NCI-H1694 (cell line): ENCODE measurements around the gene DAPK1.

ENCODE experiments used
- DNase-seq: peaks from one replicate; lab custom pipeline; 2025; lab: John Stamatoyannopoulos, UW

Gene DAPK1

GRCh38 chr9:87497604-87498045 lies at the start of gene DAPK1:
Gene DAPK1 (plus strand): TSS chr9:87497867. CDS start chr9:87499078, 1,211 bp downstream.
- DNase-seq, result no peak

DNA sequence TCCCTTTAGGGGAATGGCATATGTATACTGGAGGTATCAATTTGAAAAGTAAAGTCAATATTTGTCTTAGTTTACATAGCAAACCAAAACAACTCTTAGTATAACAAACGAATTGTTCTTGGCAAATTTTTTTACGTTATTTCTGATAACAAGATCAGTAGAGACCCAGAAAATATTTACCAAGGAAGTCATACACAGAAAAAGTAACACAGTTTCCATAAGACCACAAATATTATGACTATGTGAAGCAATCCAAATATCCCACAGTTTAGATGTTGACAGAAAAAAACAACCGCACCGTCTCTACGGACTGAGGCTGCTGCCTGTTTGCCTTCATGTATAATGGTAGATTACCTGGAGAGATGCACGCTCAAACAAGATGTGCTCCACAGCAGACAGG lies 46.5 kb upstream of the DAPK1 start:
- no peak for DNase-seq

DNA sequence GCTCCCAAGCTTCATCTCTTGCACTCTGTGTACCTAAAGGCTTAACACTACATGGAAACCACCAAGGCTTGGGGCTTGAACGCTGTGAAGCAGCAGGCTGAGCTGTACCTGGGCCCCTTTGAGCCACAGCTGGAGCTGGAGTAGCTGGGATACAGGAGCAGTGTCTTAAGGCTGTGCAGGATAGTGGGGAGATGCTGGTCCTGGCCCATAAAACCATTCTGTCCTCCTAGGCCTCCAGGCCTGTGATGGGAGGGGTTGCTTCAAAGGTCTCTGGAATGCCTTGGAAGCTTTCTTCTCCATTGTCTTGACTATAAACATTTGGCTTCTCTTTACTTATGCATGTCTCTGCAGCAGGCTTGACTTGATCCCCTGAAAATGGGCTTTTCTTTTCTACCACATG lies 42.3 kb upstream of the DAPK1 start:
- DNase-seq, result no peak

DNA sequence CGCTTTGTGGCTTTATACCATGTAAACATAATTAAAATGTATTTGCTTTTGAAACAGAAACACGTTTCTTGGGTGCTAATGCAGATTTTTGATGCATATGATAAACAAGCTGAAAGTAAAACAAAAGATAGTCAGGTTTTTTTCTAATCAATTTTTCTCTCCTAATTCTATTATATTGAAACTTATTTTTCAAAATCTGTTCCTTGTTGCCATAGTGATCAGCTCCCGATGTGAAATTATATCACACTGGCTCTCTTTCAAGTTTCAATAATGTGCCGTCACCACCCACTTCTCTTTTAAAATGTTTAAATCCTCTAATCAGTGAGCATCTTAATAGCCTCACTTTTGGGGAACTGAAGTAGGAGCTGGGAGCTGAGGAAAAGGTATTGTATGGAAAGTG lies 36.4 kb upstream of the DAPK1 start:
- no peak for DNase-seq

- DNase-seq, result no peak
These were observed 33.3 kb upstream of the DAPK1 start for GRCh38 chr9:87464110-87464991.

GRCh38 chr9:87464992-87465378 lies 32.7 kb upstream of the DAPK1 start:
- no peak for DNase-seq

- no peak for DNase-seq
These were observed 31.9 kb upstream of the DAPK1 start for GRCh38 chr9:87465816-87466215.

DNA sequence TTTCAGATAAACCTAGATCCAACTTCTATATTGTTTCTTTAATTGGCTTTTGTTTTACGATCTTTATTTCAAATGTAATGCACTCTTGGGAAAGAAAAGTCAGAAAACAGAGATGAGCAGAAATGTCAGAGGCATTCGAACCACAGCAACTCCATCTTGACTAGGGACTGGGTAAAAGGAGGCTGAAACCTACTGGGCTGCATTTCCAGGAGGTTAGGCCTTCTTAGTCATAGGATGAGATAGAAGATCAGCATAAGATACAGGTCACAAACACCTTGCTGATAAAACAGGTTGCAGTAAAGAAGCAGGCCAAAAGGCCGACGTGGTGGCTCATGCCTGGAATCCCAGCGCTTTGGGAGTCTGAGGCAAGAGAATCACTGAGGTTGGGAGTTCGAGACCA lies 30.5 kb upstream of the DAPK1 start:
- no peak for DNase-seq

DNA sequence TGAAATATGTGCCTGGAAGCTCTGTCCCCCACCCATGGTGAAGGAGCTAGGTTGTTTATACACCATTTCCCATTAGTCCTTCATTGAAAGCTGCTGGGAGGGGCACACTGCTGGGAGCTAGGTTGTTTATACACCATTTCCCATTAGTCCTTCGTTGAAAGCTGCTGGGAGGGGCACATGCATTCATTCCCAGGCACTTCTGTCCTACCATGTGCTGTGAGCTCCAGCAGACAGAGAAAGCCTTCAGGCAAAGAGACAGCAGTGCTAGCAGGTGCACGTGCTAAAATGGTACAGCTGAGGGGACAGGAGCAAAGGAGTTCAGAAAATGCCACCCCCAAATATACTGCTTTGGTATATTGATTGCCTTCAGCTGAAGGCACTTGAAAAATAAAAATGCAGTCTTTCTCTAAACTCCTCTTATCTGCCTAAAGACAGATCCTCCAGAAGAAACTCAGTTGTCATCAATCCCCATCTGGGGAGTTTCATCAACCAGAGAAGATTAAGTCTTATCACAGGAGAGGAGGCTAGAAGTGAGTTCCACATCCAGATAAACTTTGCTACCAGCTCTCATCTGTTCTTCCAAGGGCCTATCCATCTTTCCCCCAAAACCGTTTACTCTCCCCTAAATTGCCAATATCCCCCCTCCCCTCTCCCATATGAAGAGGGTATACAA lies 27.7 kb upstream of the DAPK1 start:
- DNase-seq, result no peak

DNA sequence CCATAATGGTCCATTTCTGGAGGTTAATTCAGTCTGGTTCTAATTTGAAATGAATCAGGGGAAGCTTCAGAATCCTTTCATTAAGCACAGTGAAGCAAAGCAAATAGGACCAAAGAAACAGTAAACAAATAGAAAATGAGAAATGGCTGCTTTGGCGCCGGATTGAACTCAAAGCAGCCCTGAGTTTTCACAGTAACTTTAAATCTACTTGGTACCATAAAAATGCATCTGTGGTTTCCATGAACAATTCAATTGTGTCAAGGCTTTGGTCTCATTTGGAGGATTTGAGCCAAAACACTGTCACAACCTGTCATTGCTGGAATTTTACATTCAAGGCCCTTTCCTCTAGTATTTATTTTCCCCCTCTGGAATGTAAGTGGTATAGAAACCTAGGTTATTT lies 25.9 kb upstream of the DAPK1 start:
- DNase-seq, result no peak

- no peak for DNase-seq
These were observed 22.2 kb upstream of the DAPK1 start for GRCh38 chr9:87475463-87475862.

DNA sequence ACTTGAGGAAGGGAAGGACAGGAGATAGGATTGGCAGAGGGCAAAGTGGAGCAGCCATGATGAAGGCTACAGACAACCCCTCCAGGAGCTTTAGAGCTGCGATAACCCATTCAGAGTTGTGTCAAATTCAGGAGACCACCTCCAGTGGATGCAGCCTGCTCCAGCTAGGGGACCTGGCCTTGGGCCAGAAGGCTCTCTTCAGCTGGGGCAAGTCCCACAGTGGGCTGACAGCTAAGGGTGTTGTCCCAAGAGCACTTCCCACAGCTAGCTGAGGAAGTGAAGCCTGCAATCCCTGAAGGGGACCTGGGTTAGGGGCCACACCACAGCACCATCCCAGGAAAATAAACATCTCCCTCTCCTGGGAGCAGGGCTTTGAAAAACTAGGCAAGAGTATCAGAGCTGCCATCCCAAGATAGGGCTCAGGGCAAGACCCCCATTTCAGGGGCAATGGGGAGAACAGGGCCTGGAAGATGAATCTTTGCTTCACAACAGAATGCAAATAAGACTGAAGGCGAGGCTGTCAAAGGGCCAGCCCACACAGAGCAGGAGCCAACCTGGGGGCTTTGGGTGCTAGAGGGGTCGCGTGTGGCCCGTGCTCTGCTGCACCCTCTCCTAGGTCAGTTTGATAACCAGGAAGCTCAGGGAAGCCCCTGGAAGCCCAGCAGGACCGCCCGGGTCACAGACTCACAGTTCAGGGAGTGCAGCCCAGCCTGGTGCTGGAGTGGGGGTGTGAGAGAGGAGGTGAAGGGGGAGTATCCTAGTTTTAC lies 19.3 kb upstream of the DAPK1 start:
- DNase-seq, result no peak

DNA sequence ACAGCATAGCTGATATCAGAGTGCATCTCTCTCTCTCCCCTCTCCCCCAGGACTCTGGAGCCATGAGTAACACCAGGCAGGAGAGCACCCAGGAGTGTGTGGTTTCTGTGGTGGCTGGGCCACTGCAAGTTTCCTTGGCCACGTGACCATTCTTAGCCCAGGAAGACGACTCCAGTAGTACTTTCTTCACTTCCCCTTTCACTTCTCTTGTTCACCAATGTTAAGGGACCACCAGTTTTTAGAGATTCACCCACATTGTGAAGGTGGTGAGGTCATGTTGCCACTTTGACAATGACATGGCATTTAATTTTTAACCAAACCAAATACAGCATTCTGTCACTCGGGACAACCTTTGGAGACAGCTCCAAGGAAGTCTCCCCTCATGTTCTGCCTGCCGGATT lies 17.9 kb upstream of the DAPK1 start:
- no peak for DNase-seq

DNA sequence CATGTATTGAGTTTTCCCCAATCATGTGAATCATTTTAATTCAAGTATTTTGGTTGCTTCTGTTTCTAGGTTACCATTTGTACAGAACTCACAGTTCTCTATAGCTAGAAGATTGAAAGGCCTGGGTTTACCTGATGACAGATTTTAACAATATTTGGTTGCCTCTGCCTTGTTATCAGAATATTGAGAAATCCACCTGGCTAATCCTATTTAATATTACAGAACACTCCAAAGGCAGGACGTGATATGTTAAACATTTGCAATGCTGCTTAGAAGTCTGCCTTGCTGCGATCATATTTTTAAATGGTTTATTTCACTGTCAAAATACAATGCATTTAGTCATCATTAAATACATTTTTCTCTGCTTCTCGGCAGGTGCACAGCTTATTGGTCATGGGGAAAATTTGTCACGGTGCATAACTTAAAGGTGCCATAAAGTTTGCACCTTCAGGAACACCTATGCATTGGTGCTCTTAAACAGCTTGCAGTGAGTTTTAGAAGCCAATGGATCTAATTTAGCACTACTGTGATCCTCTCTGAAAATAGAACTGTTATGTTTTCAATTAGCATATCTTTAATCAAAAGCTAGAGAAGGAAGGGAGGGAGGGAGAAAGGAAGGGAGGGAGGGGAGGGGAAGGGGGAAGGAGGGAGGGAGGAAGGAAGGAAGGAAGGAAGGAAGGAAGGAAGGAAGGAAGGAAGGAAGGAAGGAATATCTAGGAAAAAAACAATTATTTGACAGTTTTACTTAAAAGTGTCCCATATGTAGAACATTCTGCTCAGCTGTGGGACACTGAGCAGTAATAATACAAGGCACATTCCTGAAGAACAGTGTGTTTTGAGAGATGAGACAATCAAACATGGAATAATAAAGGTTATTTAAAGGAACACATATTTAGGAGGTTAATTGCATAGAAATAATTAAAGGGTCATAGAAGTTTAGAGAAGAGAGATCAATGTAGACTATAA lies 15.5 kb upstream of the DAPK1 start:
- DNase-seq, result no peak

DNA sequence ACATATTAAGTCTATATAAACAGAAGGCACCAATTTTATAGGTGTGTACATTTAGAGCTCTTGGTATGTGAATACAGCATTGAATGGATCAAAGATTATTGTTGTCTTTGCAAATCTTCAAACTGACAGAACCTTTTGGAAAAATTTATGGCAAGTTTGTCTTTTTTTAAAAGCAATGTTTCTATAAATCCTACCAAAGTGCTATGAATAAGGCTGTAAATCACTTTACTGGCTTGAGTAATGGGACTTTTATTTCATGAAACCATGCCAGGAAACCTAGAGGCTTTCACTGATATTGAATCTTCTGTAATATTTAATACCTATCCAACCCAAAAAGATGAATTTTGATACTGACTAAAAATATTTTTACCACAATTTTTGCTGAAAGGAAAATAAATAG lies 7.4 kb upstream of the DAPK1 start:
- no peak for DNase-seq

- no peak for DNase-seq
These were observed 6.8 kb upstream of the DAPK1 start for GRCh38 chr9:87490907-87491306.

DNA sequence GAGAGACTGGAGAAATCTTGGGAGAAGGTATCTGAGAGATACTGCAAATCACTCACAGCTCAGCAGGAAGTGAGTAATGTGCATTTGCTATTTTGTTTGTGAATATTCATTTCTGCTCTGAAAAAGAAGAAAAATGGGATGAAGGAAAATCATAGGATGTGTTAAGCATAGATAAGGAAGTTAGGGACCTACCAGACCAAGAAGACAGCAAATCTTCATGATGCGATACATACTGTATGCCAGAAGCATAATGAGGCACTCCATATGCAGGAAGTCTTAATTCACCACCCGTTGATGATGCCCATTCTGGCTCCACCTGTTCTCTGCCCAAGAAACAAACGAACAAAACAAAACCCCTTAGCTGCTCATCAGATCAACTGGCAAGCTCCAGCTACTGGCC lies 6.1 kb upstream of the DAPK1 start:
- DNase-seq, result no peak

GRCh38 chr9:87492642-87493041 lies 5.0 kb upstream of the DAPK1 start:
- no peak for DNase-seq

DNA sequence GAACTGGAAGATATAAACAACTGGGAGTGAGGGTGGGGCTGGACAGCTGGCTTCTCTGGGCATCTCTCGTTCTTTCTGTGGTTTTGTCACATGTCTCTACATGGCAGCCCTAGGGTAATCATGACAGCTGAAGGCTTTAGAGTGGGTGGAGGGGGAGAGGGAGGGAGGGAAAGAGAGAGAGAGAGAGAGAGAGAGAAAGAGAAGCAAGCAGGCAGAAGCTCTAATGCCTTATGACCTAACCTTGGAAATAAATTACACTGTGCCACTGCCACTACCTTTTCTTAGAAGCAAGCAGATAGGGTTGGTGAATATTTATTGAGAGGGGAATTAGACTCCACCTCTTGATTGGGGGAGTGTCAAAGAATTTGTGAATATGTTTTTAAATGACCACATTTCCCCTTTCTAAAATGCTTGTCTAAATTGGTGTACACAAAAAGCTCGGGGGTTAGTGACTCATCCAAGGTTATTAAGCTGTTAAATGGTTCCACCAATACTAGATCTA lies 2.6 kb upstream of the DAPK1 start:
- DNase-seq, result no peak

- DNase-seq, result no peak
These were observed 525 bp upstream of the DAPK1 start for GRCh38 chr9:87497080-87497603.
